Stomach (tissue), 4 donors: ENCODE results near the gene HSD17B2.

Experiments used
- CTCF ChIP-seq, 7 experiments: fragments of 450-650 bp in 4 of 7; fragments of 200-600 bp in 3 of 7; sonication (generic) in 3 of 7; IDR thresholded peaks; one replicate each; pipeline ENCODE4 v1.5.1; 2016 to 2019; ENCODE audit warnings: antibody characterized with exemption in 7 of 7, control low read depth in 2 of 7, mild to moderate bottlenecking in 1 of 7
- EP300 ChIP-seq: sonication (generic); formaldehyde crosslinking; IDR thresholded peaks from one replicate; pipeline ENCODE4 v1.6.1; 2017; ENCODE audit warnings: antibody characterized with exemption
- POLR2A ChIP-seq, 4 donors: fragments of 450-650 bp; IDR thresholded peaks; one replicate each; pipeline ENCODE4 v1.6.1; 2016; ENCODE audit warnings: antibody characterized with exemption in 4 of 4, control low read depth in 2 of 4, mild to moderate bottlenecking in 1 of 4, moderate library complexity in 1 of 4

- TF ChIP-seq CTCF (IDR thresholded peaks at IDR 0.05) (no peak), POLR2A (IDR thresholded peaks at IDR 0.05) (no peak), EP300 (no peak)
These were observed 73.0 kb downstream of the HSD17B2 start for GRCh38 chr16:82108100-82108499.
